HepG2 (cell line): ENCODE measurements around the gene TRAPPC1. TPM values are rescaled to one million over a fixed set of nuclear protein-coding genes. Genes with fewer than 3 reads are reported as not detected.

ENCODE experiments used
- BHLHE40 ChIP-seq: IDR thresholded peaks from 2 replicates; pipeline ENCODE4 v1.6.1; 2011; ENCODE audit warnings: low read length, improper control_type of control experiment
- FOSL1 ChIP-seq: sonication (generic); formaldehyde crosslinking; IDR thresholded peaks from 2 replicates; pipeline ENCODE4 v1.9.0; 2021; ENCODE audit warnings: missing genetic modification reagents, borderline replicate concordance
- JARID2 ChIP-seq: sonication (generic); formaldehyde crosslinking; IDR thresholded peaks from 2 replicates; pipeline ENCODE4 v1.8.1; 2023; ENCODE audit warnings: missing genetic modification reagents, inconsistent platforms; ENCODE audit not compliant: insufficient replicate concordance
- NONO ChIP-seq, 2 experiments: fragments of 450-650 bp in 1 of 2; sonication (generic) in 1 of 2; formaldehyde crosslinking in 1 of 2; IDR thresholded peaks in 1 of 2; conservative IDR thresholded peaks in 1 of 2; 2 replicates each; pipeline versions ENCODE4 v1.6.1 to v1.8.0; 2017 to 2022; ENCODE audit warnings: mild to moderate bottlenecking in 1 of 2, missing genetic modification reagents in 1 of 2, moderate library complexity in 1 of 2
- NR1H2 ChIP-seq: sonication (generic); formaldehyde crosslinking; IDR thresholded peaks from 2 replicates; pipeline ENCODE4 v1.8.1; 2022; ENCODE audit warnings: low read depth, missing genetic modification reagents, borderline replicate concordance
- PRDM15 ChIP-seq: sonication (generic); formaldehyde crosslinking; IDR thresholded peaks from 2 replicates; pipeline ENCODE4 v1.4.0; 2020; ENCODE audit warnings: missing genetic modification reagents
- RBFOX2 ChIP-seq: fragments of 200-400 bp; formaldehyde crosslinking; IDR thresholded peaks from 2 replicates; pipeline ENCODE4 v1.6.1; 2017; ENCODE audit warnings: low read depth, mild to moderate bottlenecking, low read length
- SMAD3 ChIP-seq: sonication (generic); formaldehyde crosslinking; IDR thresholded peaks from 2 replicates; pipeline ENCODE4 v1.4.0; 2020; ENCODE audit warnings: missing genetic modification reagents
- SNAI1 ChIP-seq: sonication (generic); formaldehyde crosslinking; IDR thresholded peaks from 2 replicates; pipeline ENCODE4 v1.5.0; 2020; ENCODE audit warnings: mild to moderate bottlenecking, missing genetic modification reagents, borderline replicate concordance
- THAP11 ChIP-seq: IDR thresholded peaks from 2 replicates; pipeline ENCODE4 v1.6.1; 2016; ENCODE audit warnings: missing biosample characterization, missing genetic modification reagents
- TRIM22 ChIP-seq: fragments of 450-650 bp; IDR thresholded peaks from 2 replicates; pipeline ENCODE4 v1.6.1; 2017
- ZNF318 ChIP-seq: sonication (generic); formaldehyde crosslinking; IDR thresholded peaks from 2 replicates; pipeline ENCODE4 v1.4.0; 2020; ENCODE audit warnings: mild to moderate bottlenecking, missing genetic modification reagents
- ZNF510 ChIP-seq: sonication (generic); formaldehyde crosslinking; IDR thresholded peaks from 2 replicates; pipeline ENCODE4 v1.4.0; 2020; ENCODE audit warnings: low read depth, mild to moderate bottlenecking, missing genetic modification reagents
- polyA plus RNA-seq, 8 experiments: library from polyadenylated mRNA; depleted of rRNA in 3 of 8; stranded (reverse) in 7 of 8; unstranded in 1 of 8; fragments of >200 nt; fragmentation: Illumina TruSeq in 4 of 8; extraction: Trizol in 4 of 8; gene quantifications; 2 replicates each; pipeline versions ENCODE4 v1.2.1 to v1.2.3, GENCODE V29; 2011 to 2016; ENCODE audit warnings: low read depth in 4 of 8, missing spikeins in 1 of 8, mixed read lengths in 1 of 8; ENCODE audit not compliant: insufficient read depth in 1 of 8
- total RNA-seq, 5 experiments: library from RNA; depleted of rRNA; stranded (reverse); fragments of >200 nt; fragmentation: Illumina TruSeq; extraction: Trizol; gene quantifications; 2 replicates each; pipeline ENCODE4 v1.2.3, GENCODE V29; 2016; ENCODE audit warnings: low read depth in 1 of 5

Gene TRAPPC1
- total and polyA plus RNA-seq, 2 of the 13 experiments (the other 11 are each of a cell fraction or from before 2014, with no cell fraction given), result 28.1 to 44.9 TPM

GRCh38 chr17:7915611-7916384 is 15.9 kb downstream of the TRAPPC1 start, which contains the start of gene RNF227 (continued):
- peak; percentile 69 for TF ChIP-seq PRDM15 (CRISPR knock-in tag)
- TF ChIP-seq JARID2, result no peak
- TF ChIP-seq NONO (IDR thresholded peaks at IDR 0.05), result no peak
- TF ChIP-seq NONO (CRISPR knock-in tag; conservative IDR thresholded peaks at IDR 0.05), result no peak
- peak; percentile 93 for TF ChIP-seq NR1H2 (CRISPR knock-in tag)
- peak; percentile 18; the same call in 1 of the 2 replicates for TF ChIP-seq FOSL1 (CRISPR knock-in tag)
- TF ChIP-seq TRIM22, result no peak
- 0 out of 2 replicates have a peak, but pooled peaks have one; percentile 72 for TF ChIP-seq ZNF510 (CRISPR knock-in tag)
- 0 out of 2 replicates have a peak, but pooled peaks have one; percentile 66 for TF ChIP-seq SNAI1 (CRISPR knock-in tag)
- 0 out of 2 replicates have a peak, but pooled peaks have one; percentile 38 for TF ChIP-seq RBFOX2
- TF ChIP-seq THAP11 (CRISPR knock-in tag), result peak; percentile 39; the same call in 1 of the 2 replicates
- TF ChIP-seq SMAD3, result no peak
- 0 out of 2 replicates have a peak, but pooled peaks have one; percentile 53 for TF ChIP-seq ZNF318 (CRISPR knock-in tag)
- peak; percentile 59 for TF ChIP-seq BHLHE40
